Activated T-cell treated with anti-CD3 and anti-CD28 coated beads, Interleukin-2, amount 50 U/mL, for 1 hour (primary cell): Measurements from ENCODE around the gene ELMO1.

ENCODE experiments used
- DNase-seq: peaks from one replicate; pipeline ENCODE4 v3.0.0-alpha.2; 2020

ELMO1 gene

DNA sequence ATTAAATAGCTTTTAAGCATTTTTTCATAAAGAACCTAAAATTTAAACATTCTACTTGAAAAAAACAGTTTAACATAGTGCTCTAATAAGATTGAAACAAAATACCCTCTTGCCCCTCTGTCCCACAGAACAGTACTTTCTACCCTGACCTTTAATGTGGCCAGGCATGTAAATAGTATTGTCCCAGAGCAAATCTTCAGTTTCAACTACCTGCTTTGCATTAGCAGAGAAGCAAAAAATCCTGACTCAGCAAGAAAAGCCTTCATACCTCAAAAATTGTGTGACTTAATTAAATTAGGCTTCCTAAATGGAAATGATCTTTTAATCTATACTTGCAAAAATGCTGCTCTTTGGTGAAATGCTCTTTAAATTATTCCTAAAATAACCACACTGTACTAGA, 487.0 kb downstream of the ELMO1 start:
- DNase-seq: no peak

- no peak for DNase-seq
These were observed 487.6 kb downstream of the ELMO1 start for GRCh38 chr7:36961097-36961496.

DNA sequence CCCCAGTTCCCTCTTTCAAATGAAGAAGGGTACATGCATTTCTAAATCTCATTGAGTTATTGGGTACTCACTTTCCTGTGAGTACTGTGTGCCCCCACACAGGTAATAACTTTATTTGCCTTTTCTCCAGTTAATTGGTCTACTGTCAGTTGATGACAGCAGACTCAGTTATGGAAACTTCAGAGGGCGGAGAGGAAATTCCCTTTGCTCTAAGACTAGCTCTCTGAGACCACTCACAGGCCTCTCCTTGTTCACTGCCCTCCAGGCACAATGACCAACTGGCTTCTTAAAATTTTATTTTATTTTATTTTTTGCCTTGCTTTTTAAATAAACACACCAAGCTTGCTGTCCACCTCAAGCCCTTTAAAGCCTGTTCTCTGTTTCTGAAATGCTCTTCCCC, 488.6 kb downstream of the ELMO1 start:
- DNase-seq: no peak

GRCh38 chr7:36958111-36958733, 490.4 kb downstream of the ELMO1 start:
- DNase-seq: no peak

GRCh38 chr7:36957620-36958019, 491.0 kb downstream of the ELMO1 start:
- DNase-seq: no peak

DNA sequence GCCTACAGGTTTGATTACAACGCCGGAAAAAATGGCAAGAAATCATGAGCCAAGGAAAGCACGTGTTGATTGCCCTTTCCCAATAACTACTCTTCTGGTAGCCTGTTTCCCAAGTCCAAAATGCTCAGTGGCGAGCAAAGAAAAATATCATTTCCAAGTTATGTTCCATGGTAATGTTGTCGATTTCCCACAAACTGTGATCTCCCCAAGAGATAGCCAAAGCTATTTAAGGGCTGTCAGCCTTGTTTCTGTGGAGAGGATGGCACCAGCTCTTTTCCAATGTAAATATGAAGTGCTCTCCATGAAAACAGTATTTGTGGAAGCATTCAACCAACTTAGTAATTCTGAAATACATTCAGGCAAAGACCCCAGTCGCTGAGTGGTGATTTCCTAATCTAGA, 491.9 kb downstream of the ELMO1 start:
- no peak for DNase-seq

- no peak for DNase-seq
These were observed 493.1 kb downstream of the ELMO1 start for GRCh38 chr7:36955456-36956129.

DNA sequence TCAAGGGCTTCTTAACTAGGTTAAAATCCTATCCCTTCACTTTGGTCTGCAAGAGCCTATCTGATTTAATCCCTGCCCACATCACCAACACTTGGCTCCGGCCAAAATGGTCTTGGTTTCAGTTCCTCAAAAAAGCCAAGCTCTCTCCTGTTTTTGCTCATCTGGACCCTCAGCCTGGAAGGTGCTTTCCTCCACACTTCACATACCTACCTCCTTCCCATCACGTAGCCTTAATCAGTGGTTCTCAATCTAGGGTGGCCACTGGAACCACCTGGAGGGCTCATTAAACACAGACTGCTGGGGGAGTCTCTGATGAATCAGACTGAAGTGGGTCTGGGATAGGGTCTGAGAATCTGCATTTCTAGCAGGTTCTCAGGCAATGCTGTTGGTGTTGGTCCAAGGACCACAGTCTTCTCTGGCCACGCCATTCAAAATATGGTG, 497.4 kb downstream of the ELMO1 start:
- no peak for DNase-seq

- no peak for DNase-seq
These were observed 498.7 kb downstream of the ELMO1 start for GRCh38 chr7:36949711-36950600.

GRCh38 chr7:36946401-36946739, 502.3 kb downstream of the ELMO1 start:
- DNase-seq: no peak

GRCh38 chr7:36945612-36946400, 502.9 kb downstream of the ELMO1 start:
- DNase-seq: no peak

GRCh38 chr7:36944838-36945237, 503.8 kb downstream of the ELMO1 start:
- DNase-seq: no peak

DNA sequence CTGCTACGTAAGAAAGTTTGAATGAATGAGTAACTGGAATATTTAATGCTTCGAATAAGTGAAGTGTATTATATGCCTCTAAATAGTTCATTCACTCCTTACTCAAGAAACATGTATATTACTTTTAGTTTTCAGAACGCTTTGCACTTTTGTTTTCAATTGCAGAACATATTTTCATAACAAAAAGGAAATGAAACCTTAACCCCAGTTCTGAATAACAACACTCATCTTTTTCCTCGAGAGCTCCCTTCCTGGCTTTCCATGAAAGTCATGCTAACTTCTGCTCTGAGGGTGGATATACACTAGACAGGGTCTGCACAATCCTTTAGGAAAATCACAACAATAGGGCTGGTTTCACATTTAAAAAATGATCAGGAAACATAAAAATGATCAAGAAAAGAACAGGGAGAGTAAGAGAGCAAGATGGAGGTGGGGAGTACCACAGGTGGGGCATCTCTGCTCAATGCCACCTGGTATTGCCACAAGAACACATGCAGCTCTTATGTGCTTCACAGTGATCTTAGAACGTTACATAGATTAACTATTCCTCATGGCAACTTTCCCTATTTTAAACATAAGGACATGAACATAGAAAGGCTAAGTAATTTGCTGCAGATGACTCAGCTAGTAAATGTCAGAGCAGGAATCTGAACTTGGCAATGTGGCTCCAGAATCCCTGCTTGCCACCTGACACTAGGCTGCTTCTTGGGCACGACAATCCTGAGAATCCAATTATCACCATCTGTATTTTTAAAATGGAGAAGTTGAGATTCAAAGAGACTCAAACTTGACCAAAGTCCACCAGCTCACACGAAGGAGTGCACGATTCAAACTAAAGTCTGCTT, 504.9 kb downstream of the ELMO1 start:
- DNase-seq: no peak

GRCh38 chr7:36942955-36943354, 505.7 kb downstream of the ELMO1 start:
- DNase-seq: no peak

GRCh38 chr7:36942541-36942940, 506.1 kb downstream of the ELMO1 start:
- DNase-seq: no peak

- no peak for DNase-seq
These were observed 506.6 kb downstream of the ELMO1 start for GRCh38 chr7:36942025-36942424.

DNA sequence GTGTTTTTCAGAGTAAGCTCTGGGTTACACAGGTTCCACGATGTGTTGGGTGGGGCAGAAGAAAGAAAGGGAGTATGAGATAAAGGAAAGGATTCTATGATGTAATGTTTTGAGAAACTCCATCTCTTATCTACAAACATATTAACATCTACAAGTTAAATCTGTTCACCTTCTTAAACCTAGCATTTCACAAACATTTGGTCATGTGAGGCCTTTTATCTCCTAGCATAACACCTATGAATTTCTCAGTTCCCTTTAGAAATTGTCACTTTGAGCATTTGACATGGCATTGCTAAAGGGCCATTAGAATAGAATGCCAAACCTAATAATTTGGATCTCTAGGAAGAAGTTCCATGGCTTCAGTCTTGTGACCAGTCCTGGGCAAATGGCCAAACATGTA, 507.3 kb downstream of the ELMO1 start:
- no peak for DNase-seq

DNA sequence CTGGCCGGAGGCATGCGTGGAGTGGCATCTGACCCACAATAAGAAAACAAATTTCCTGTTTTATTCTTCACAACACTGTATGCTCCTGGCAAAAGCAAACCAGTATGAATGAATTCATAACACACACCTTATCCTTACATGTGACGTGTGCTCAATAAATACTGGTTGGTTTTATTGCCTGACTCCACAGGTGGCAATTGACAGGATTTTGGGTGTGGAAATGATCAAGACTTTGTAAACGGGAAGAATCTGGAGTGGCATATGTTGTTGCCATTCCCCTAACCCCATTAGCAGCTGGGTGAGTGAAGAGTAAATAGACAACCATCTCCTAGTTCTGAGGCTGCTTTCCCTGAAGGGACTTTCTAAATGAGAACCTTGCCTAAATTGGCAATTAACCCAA, 508.8 kb downstream of the ELMO1 start:
- DNase-seq: no peak

DNA sequence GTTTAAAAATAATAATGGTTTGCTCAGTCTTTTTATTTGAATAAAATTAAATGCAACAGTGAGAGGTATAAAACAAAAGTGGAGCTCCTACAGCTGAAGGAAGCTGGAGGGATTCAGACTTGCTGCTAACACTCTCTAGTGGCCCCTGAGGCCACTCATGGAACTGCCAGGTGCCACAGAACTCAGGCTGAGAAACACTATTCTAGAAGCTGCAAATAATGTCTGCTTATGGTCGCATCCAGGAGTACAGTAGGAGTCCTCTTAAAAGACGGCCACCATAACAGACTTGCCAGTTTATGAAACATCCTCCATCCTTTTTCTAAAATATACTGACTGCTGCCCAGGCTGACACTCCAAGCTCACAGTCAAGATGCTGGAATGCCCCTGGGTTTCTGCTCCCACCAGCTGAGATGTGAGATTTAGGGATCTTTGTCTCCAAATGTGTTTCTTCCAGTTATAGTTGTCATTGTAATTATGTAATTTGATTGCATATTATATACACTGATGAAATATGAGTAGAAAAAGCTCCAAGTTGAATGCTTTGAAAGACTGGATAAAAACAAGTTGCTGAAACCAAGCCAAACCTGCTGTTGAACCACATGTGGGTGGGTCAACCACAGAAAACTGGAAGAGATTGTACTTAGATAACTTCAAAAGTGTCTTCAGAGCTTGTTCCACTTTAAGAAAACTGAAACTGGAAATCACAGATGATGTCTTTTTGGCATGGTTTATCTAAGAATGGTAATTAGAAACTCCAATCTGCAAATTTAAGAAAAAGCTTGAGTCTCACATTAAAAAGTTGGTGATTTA, 510.7 kb downstream of the ELMO1 start:
- no peak for DNase-seq

GRCh38 chr7:36931892-36932291, 516.8 kb downstream of the ELMO1 start:
- DNase-seq: no peak

GRCh38 chr7:36929791-36930190, 518.9 kb downstream of the ELMO1 start:
- no peak for DNase-seq
